ENCODE results near the gene RPL11.
A peak's percentile ranks its signal among the peaks of the same experiment; 100 is the strongest.
"Not testable (repeated sequence)": the region's sequence is repeated elsewhere in the genome, so short reads cannot be mapped to it uniquely, and the experiment has no call there.

The RPL11 gene

GRCh38 chr1:23719162-23719820 lies 27.7 kb downstream of the RPL11 start:
- peak; percentile 31 for DNase-seq (ENCODE audit: low read depth)
- no peak for TF ChIP-seq CTCF (conservative IDR thresholded peaks at IDR 0.05; ENCODE audit: low read length)
- H3K4me3 ChIP-seq (ENCODE audit: low read length): no peak overlapping the region

- TF ChIP-seq CTCF (conservative IDR thresholded peaks at IDR 0.05; ENCODE audit: low read length): no peak
- DNase-seq (ENCODE audit: low read depth): no peak
- H3K4me3 ChIP-seq (ENCODE audit: low read length): no peak overlapping the region
Measured at GRCh38 chr1:23720256-23720995, 28.8 kb downstream of the RPL11 start.

GRCh38 chr1:23722652-23723051 lies 31.0 kb downstream of the RPL11 start:
- no peak for TF ChIP-seq CTCF (conservative IDR thresholded peaks at IDR 0.05; ENCODE audit: low read length)
- no peak overlapping the region for H3K4me3 ChIP-seq (ENCODE audit: low read length)
- DNase-seq (ENCODE audit: low read depth): no peak

GRCh38 chr1:23726686-23727085 lies 35.1 kb downstream of the RPL11 start:
- TF ChIP-seq CTCF (conservative IDR thresholded peaks at IDR 0.05; ENCODE audit: low read length): no peak
- peak; percentile 20 for DNase-seq (ENCODE audit: low read depth)
- no peak overlapping the region for H3K4me3 ChIP-seq (ENCODE audit: low read length)

- TF ChIP-seq CTCF (conservative IDR thresholded peaks at IDR 0.05; ENCODE audit: low read length): no peak
- peak; percentile 92 for DNase-seq (ENCODE audit: low read depth)
- H3K4me3 ChIP-seq (ENCODE audit: low read length): no peak overlapping the region
Measured at GRCh38 chr1:23727362-23727811, 35.8 kb downstream of the RPL11 start.

- DNase-seq (ENCODE audit: low read depth): peak; percentile 34
- no peak for TF ChIP-seq CTCF (conservative IDR thresholded peaks at IDR 0.05; ENCODE audit: low read length)
- no peak overlapping the region for H3K4me3 ChIP-seq (ENCODE audit: low read length)
Measured at GRCh38 chr1:23732363-23733224, 41.0 kb downstream of the RPL11 start.

GRCh38 chr1:23733281-23733680 lies 41.7 kb downstream of the RPL11 start:
- DNase-seq (ENCODE audit: low read depth): not testable (repeated sequence)

More at GRCh38 chr1:23733281-23733680, 41.7 kb downstream of the RPL11 start:
- not testable (repeated sequence) for H3K4me3 ChIP-seq (ENCODE audit: low read length)
